ENCODE results near the gene NDUFB7.

The NDUFB7 gene

DNA sequence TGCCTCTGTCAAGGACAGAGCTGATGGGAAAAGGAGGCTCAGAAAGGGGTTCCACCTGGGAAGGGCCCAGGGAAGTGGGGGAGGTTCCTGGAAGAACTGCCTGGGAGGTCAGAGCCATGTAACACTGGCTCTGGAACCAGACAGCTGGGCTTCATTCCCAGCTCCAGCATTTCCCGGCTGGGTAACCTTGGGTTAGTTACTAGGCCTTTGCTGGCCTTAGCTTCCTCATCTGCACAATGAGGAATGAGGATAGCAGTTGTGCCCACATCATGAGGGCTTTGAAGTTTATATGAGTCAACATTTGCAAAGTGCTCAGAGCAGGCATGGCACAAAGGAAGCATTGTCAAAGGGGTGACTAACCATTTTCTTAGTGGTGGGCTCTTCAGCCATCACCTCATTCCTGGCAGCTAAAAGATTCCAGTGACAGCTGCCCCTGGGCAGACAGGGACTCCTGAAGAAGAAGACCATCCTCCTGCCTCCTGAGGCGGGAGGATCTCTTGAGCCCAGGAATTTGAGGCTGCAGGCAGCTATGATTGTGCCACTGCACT, 51.9 kb downstream of the NDUFB7 start:
- no peak for DNase-seq (ENCODE audit: low read depth)

GRCh38 chr19:14519245-14519859, 52.5 kb downstream of the NDUFB7 start:
- no peak for DNase-seq (ENCODE audit: low read depth)

DNA sequence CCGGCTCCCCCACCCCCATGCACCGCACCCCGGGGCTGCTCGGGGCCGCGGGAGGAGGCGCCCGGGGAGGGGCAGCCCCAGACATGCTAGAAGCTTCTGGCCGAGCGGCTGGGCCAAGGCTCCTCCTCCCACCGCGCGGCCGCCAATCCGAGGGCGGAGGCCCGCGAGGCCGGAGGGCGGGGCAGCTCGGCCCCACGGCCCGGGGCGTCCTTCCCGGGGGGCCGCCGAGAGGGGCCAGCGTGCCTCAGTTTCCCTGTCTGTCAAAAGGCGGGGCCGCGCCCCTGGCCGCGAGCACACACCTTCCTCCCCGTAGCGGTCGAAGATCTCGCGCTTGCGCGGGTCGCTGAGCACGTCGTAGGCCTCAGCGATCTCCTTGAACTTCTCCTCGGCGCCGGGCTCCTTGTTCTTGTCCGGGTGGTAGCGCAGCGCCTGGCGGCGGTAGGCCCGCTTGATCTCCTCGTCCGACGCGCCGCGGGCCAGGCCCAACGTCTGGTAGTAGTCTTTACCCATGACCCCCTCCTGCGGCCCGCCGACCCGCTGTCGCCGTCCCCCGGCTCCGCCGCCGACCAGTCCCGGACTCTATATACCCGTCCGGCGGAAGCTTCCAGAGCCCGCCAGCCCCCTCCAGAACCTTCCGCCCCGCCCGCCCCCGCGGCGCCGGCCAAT, 53.9 kb downstream of the NDUFB7 start, which contains the start of gene DNAJB1:
DNAJB1 (minus strand) TSS at position 558 of the 666 bp plus-strand sequence; CDS start at position 510, 48 bp downstream.
- DNase-seq (ENCODE audit: low read depth) = no peak

- DNase-seq (ENCODE audit: low read depth) = no peak
These were observed 54.4 kb downstream of the NDUFB7 start for GRCh38 chr19:14517446-14517839.

- no peak for DNase-seq (ENCODE audit: low read depth)
These were observed 55.0 kb downstream of the NDUFB7 start for GRCh38 chr19:14516746-14517438.
